KMS-11 (cell line): ENCODE results near the gene SRRM5.

Experiments used
- H2AFZ ChIP-seq: fragments of 200-600 bp; sonication (generic); 2 replicates; pipeline ENCODE4 v1.6.1; 2016; ENCODE audit warnings: antibody characterized with exemption, mixed run types, low read depth
- H3K27ac ChIP-seq: fragments of 200-600 bp; sonication (generic); 2 replicates; pipeline ENCODE4 v1.6.1; 2016; ENCODE audit warnings: mild to moderate bottlenecking, mixed run types
- H3K27me3 ChIP-seq: fragments of 200-600 bp; sonication (generic); 2 replicates; pipeline ENCODE4 v1.6.1; 2017; ENCODE audit warnings: mild to moderate bottlenecking, low read depth, mixed run types, moderate library complexity; ENCODE audit not compliant: insufficient read depth
- H3K36me3 ChIP-seq: fragments of 200-600 bp; sonication (generic); 2 replicates; pipeline ENCODE4 v1.6.1; 2017; ENCODE audit warnings: mild to moderate bottlenecking, mixed run types; ENCODE audit not compliant: insufficient read depth
- H3K4me1 ChIP-seq: fragments of 200-600 bp; sonication (generic); 2 replicates; pipeline ENCODE4 v1.6.1; 2016; ENCODE audit warnings: mild to moderate bottlenecking, low read depth, mixed run types; ENCODE audit not compliant: poor library complexity, severe bottlenecking
- H3K4me2 ChIP-seq: fragments of 200-600 bp; sonication (generic); 2 replicates; pipeline ENCODE4 v1.7.0; 2016; ENCODE audit warnings: mild to moderate bottlenecking, mixed run types
- H3K4me3 ChIP-seq: fragments of 200-600 bp; sonication (generic); IDR thresholded peaks from 2 replicates; pipeline ENCODE4 v1.6.1; 2017; ENCODE audit warnings: low read depth, low read length, mixed read lengths; ENCODE audit not compliant: insufficient read depth
- H3K79me2 ChIP-seq: fragments of 200-600 bp; sonication (generic); 2 replicates; pipeline ENCODE4 v1.6.1; 2016; ENCODE audit warnings: low read depth, mixed run types; ENCODE audit not compliant: insufficient read depth
- H3K9ac ChIP-seq: fragments of 200-600 bp; sonication (generic); 2 replicates; pipeline ENCODE4 v1.6.1; 2016; ENCODE audit warnings: mild to moderate bottlenecking, mixed run types
- H4K20me1 ChIP-seq: fragments of 200-600 bp; sonication (generic); 2 replicates; pipeline ENCODE4 v1.6.1; 2016; ENCODE audit warnings: mild to moderate bottlenecking, mixed run types; ENCODE audit not compliant: insufficient read depth
- CTCF ChIP-seq: fragments of 200-600 bp; sonication (generic); conservative IDR thresholded peaks from 2 replicates; pipeline ENCODE4 v1.6.1; 2017; ENCODE audit warnings: low read depth, mild to moderate bottlenecking, antibody characterized with exemption, low read length, moderate library complexity, mixed read lengths

The SRRM5 gene

GRCh38 chr19:43622956-43623355, 11.1 kb downstream of the SRRM5 start:
- Histone ChIP-seq H3K79me2 (peaks cover 8% of the 10 kb centered on the region; the same call in 1 of the 2 replicates), H4K20me1 (no peaks in the 10 kb centered on the region), H2AFZ (no peak overlapping the region), H3K9ac (no peak overlapping the region), H3K4me2 (no peak overlapping the region), H3K36me3 (no peaks in the 10 kb centered on the region), H3K4me1 (peaks cover 16% of the 10 kb centered on the region), H3K27me3 (no peaks in the 10 kb centered on the region), H3K4me3 (no peak overlapping the region), H3K27ac (no peak overlapping the region)
- no peak for TF ChIP-seq CTCF

- Histone ChIP-seq H3K4me3 (no peak overlapping the region), H3K4me2 (peak overlapping the region; percentile 72; the same call in 1 of the 2 replicates), H3K79me2 (no peaks in the 10 kb centered on the region), H3K4me1 (peaks cover 10% of the 10 kb centered on the region), H3K36me3 (no peaks in the 10 kb centered on the region), H3K9ac (no peak overlapping the region), H3K27ac (no peak overlapping the region), H3K27me3 (no peaks in the 10 kb centered on the region), H4K20me1 (no peaks in the 10 kb centered on the region), H2AFZ (peak overlapping the region; percentile 46; the same call in 1 of the 2 replicates)
- TF ChIP-seq CTCF, result no peak
Observed at GRCh38 chr19:43623889-43624670, 12.2 kb downstream of the SRRM5 start.

- no peaks in the 10 kb centered on the region for H3K79me2 ChIP-seq
- no peak overlapping the region for H3K27ac ChIP-seq
- no peaks in the 10 kb centered on the region for H3K36me3 ChIP-seq
- H3K27me3 ChIP-seq, result no peaks in the 10 kb centered on the region
- H2AFZ ChIP-seq, result peak overlapping the region; percentile 46; the same call in 1 of the 2 replicates
- peaks cover 9% of the 10 kb centered on the region for H3K4me1 ChIP-seq
- no peaks in the 10 kb centered on the region for H4K20me1 ChIP-seq
- H3K9ac ChIP-seq, result no peak overlapping the region
- TF ChIP-seq CTCF, result peak; percentile 51; the same call in 1 of the 2 replicates
- H3K4me3 ChIP-seq, result no peak overlapping the region
- H3K4me2 ChIP-seq, result peak overlapping the region; percentile 72; the same call in 1 of the 2 replicates
Observed at GRCh38 chr19:43624933-43625332, 13.0 kb downstream of the SRRM5 start.

GRCh38 chr19:43625918-43626579, 14.2 kb downstream of the SRRM5 start:
- Histone ChIP-seq H3K4me1 (peaks cover 4% of the 10 kb centered on the region), H3K79me2 (no peaks in the 10 kb centered on the region), H2AFZ (no peak overlapping the region), H3K36me3 (no peaks in the 10 kb centered on the region), H3K4me3 (no peak overlapping the region), H3K9ac (no peak overlapping the region), H4K20me1 (no peaks in the 10 kb centered on the region), H3K4me2 (no peak overlapping the region), H3K27ac (no peak overlapping the region), H3K27me3 (no peaks in the 10 kb centered on the region)
- no peak for TF ChIP-seq CTCF
